ENCODE data around the gene METTL3. TPM values are rescaled to one million over a fixed set of nuclear protein-coding genes. Genes with fewer than 3 reads are reported as not detected.
"Not testable (repeated sequence)": the region's sequence is repeated elsewhere in the genome, so short reads cannot be mapped to it uniquely, and the experiment has no call there.

The METTL3 gene
- 10 to 100 TPM; 66.8 to 91.4 TPM for total RNA-seq

- H3K27ac Mint-ChIP-seq = peak within 1 kb of the TSS; percentile 77 to 96
- ATAC-seq = peak; percentile 99
- peak within 1 kb of the TSS; percentile 87 for H3K4me3 Mint-ChIP-seq
- H3K27me3 Mint-ChIP-seq = no peaks in the 10 kb centered on the region
- DNase-seq (ENCODE audit: low spot score) = peak; percentile 96
- peaks cover 16 to 38% of the 10 kb centered on the region in 2 donors for H3K4me1 Mint-ChIP-seq (ENCODE audit: low read depth in 2 of 2)
- H3K9me3 Mint-ChIP-seq = no peaks in the 10 kb centered on the region
- H3K36me3 Mint-ChIP-seq = peaks cover 16% of the 10 kb centered on the region
Observed at GRCh38 chr14:21510735-21511657, at the start of gene METTL3. TSS of gene METTL3 (minus strand) at chr14:21511340. CDS start at chr14:21511223, 117 bp downstream.

- peaks cover 6% of the 10 kb centered on the region in 2 donors for H3K4me1 Mint-ChIP-seq (ENCODE audit: low read depth in 2 of 2)
- H3K9me3 Mint-ChIP-seq = no peaks in the 10 kb centered on the region
- DNase-seq (ENCODE audit: low spot score) = no peak
- no peak for ATAC-seq
- H3K4me3 Mint-ChIP-seq = no peak overlapping the region
- no peaks in the 10 kb centered on the region for H3K27me3 Mint-ChIP-seq
- no peaks in the 10 kb centered on the region for H3K36me3 Mint-ChIP-seq
- no peak overlapping the region for H3K27ac Mint-ChIP-seq
Observed at GRCh38 chr14:21558703-21559170, 47.6 kb upstream of the METTL3 start.

- ATAC-seq = no peak
- H3K27ac Mint-ChIP-seq = peak overlapping the region; percentile 39 to 78
- no peaks in the 10 kb centered on the region for H3K36me3 Mint-ChIP-seq
- H3K4me3 Mint-ChIP-seq = peak overlapping the region; percentile 34
- no peaks in the 10 kb centered on the region for H3K9me3 Mint-ChIP-seq
- H3K4me1 Mint-ChIP-seq (ENCODE audit: low read depth in 2 of 2) = peaks cover 6% of the 10 kb centered on the region in 2 donors
- no peaks in the 10 kb centered on the region for H3K27me3 Mint-ChIP-seq
- DNase-seq (ENCODE audit: low spot score) = peak; percentile 64
Observed at GRCh38 chr14:21557084-21557901, 46.2 kb upstream of the METTL3 start.

GRCh38 chr14:21556378-21557083, 45.4 kb upstream of the METTL3 start:
- H3K27ac Mint-ChIP-seq = no peak overlapping the region
- ATAC-seq = no peak
- no peak for DNase-seq (ENCODE audit: low spot score)
- H3K4me1 Mint-ChIP-seq (ENCODE audit: low read depth in 2 of 2) = peaks cover 6% of the 10 kb centered on the region in 2 donors
- H3K9me3 Mint-ChIP-seq = no peaks in the 10 kb centered on the region
- H3K36me3 Mint-ChIP-seq = no peaks in the 10 kb centered on the region
- no peak overlapping the region for H3K4me3 Mint-ChIP-seq
- no peaks in the 10 kb centered on the region for H3K27me3 Mint-ChIP-seq

- Mint-ChIP-seq H3K9me3 (no peaks in the 10 kb centered on the region), H3K4me1 (ENCODE audit: low read depth in 2 of 2) (peaks cover 6% of the 10 kb centered on the region in 2 donors), H3K27ac (no peak overlapping the region), H3K36me3 (no peaks in the 10 kb centered on the region), H3K27me3 (peaks cover 0 to 6% of the 10 kb centered on the region in 2 donors), H3K4me3 (no peak overlapping the region)
- DNase-seq (ENCODE audit: low spot score) = no peak
- no peak for ATAC-seq
Observed at GRCh38 chr14:21553266-21553665, 42.1 kb upstream of the METTL3 start.

- H3K9me3 Mint-ChIP-seq; H3K4me3 Mint-ChIP-seq; ATAC-seq; H3K27ac Mint-ChIP-seq; H3K4me1 Mint-ChIP-seq (ENCODE audit: low read depth in 2 of 2); DNase-seq (ENCODE audit: low spot score); H3K36me3 Mint-ChIP-seq: not testable (repeated sequence)
- peaks cover 11 to 13% of the 10 kb centered on the region in 2 donors for H3K27me3 Mint-ChIP-seq
Observed at GRCh38 chr14:21544588-21544987, 33.4 kb upstream of the METTL3 start.

- no peak for ATAC-seq
- no peak overlapping the region for H3K27ac Mint-ChIP-seq
Observed at GRCh38 chr14:21543963-21544362, 32.8 kb upstream of the METTL3 start.

GRCh38 chr14:21543521-21543960, 32.4 kb upstream of the METTL3 start:
- Mint-ChIP-seq H3K27ac (no peak overlapping the region), H3K4me1 (ENCODE audit: low read depth in 2 of 2) (no peaks in the 10 kb centered on the region), H3K9me3 (no peaks in the 10 kb centered on the region), H3K27me3 (peaks cover 22 to 24% of the 10 kb centered on the region in 2 donors), H3K36me3 (no peaks in the 10 kb centered on the region), H3K4me3 (no peak overlapping the region)
- no peak for ATAC-seq
- DNase-seq (ENCODE audit: low spot score) = no peak

More at GRCh38 chr14:21543963-21544362, 32.8 kb upstream of the METTL3 start:
- Mint-ChIP-seq H3K27me3 (peaks cover 17 to 19% of the 10 kb centered on the region in 2 donors), H3K36me3 (no peaks in the 10 kb centered on the region), H3K9me3 (no peaks in the 10 kb centered on the region), H3K4me1 (ENCODE audit: low read depth in 2 of 2) (no peaks in the 10 kb centered on the region), H3K4me3 (no peak overlapping the region)
- DNase-seq (ENCODE audit: low spot score) = no peak

GRCh38 chr14:21541413-21542074, 30.4 kb upstream of the METTL3 start:
- Mint-ChIP-seq H3K4me1 (ENCODE audit: low read depth in 2 of 2) (peaks cover 5 to 6% of the 10 kb centered on the region in 2 donors), H3K9me3 (no peaks in the 10 kb centered on the region), H3K4me3 (no peak overlapping the region), H3K27me3 (peaks cover 30 to 41% of the 10 kb centered on the region in 2 donors), H3K27ac (no peak overlapping the region), H3K36me3 (no peaks in the 10 kb centered on the region)
- DNase-seq (ENCODE audit: low spot score) (no peak), ATAC-seq (no peak)

GRCh38 chr14:21539189-21539940, 28.2 kb upstream of the METTL3 start:
- Mint-ChIP-seq H3K4me1 (ENCODE audit: low read depth in 2 of 2) (peaks cover 5 to 6% of the 10 kb centered on the region in 2 donors), H3K27me3 (peaks cover 41 to 53% of the 10 kb centered on the region in 2 donors), H3K4me3 (no peak overlapping the region), H3K9me3 (no peaks in the 10 kb centered on the region), H3K27ac (no peak overlapping the region), H3K36me3 (no peaks in the 10 kb centered on the region)
- ATAC-seq = no peak
- DNase-seq (ENCODE audit: low spot score) = no peak

GRCh38 chr14:21537090-21537424, 25.9 kb upstream of the METTL3 start:
- no peak for DNase-seq (ENCODE audit: low spot score)
- Mint-ChIP-seq H3K4me3 (no peak overlapping the region), H3K4me1 (ENCODE audit: low read depth in 2 of 2) (peaks cover 5 to 6% of the 10 kb centered on the region in 2 donors), H3K9me3 (no peaks in the 10 kb centered on the region), H3K27me3 (peaks cover 39 to 53% of the 10 kb centered on the region in 2 donors), H3K27ac (no peak overlapping the region), H3K36me3 (no peaks in the 10 kb centered on the region)
- ATAC-seq = no peak

- H3K27ac Mint-ChIP-seq = no peak overlapping the region
- no peak overlapping the region for H3K4me3 Mint-ChIP-seq
- ATAC-seq (no peak), DNase-seq (ENCODE audit: low spot score) (no peak)
- H3K9me3 Mint-ChIP-seq = no peaks in the 10 kb centered on the region
- peaks cover 5 to 6% of the 10 kb centered on the region in 2 donors for H3K4me1 Mint-ChIP-seq (ENCODE audit: low read depth in 2 of 2)
- no peaks in the 10 kb centered on the region for H3K36me3 Mint-ChIP-seq
- H3K27me3 Mint-ChIP-seq = peaks cover 41 to 57% of the 10 kb centered on the region in 2 donors
Observed at GRCh38 chr14:21536418-21537089, 25.4 kb upstream of the METTL3 start.

All from natural killer cell treated with Interleukin-12 subunit alpha and Interleukin-12 subunit beta and Interleukin-15 and Interleukin-18, amount 100 ng/mL, for 72 hours (primary cell).